H9 (cell line): Measurements from ENCODE around the gene WDR75. TPM values are rescaled to one million over a fixed set of nuclear protein-coding genes. Genes with fewer than 3 reads are reported as not detected.

Experiments
- DNase-seq: peaks from one replicate; pipeline ENCODE4 v3.0.0-alpha.2; 2017
- H2AFZ ChIP-seq: one replicate; pipeline ENCODE4 v1.6.1; 2013; ENCODE audit warnings: mild to moderate bottlenecking, low read length, control low read depth, moderate library complexity
- H2AK5ac ChIP-seq: 2 replicates; pipeline ENCODE4 v1.6.1; 2013; ENCODE audit warnings: low read length, control low read depth, mixed read lengths; ENCODE audit not compliant: insufficient read length
- H2BK120ac ChIP-seq: one replicate; pipeline ENCODE4 v1.6.1; 2013; ENCODE audit warnings: low read depth, mild to moderate bottlenecking, low read length, control low read depth, inconsistent platforms; ENCODE audit not compliant: poor library complexity, severe bottlenecking
- H2BK12ac ChIP-seq: 2 replicates; pipeline ENCODE4 v1.6.1; 2013; ENCODE audit warnings: low read length, control low read depth, mixed read lengths, low read depth; ENCODE audit not compliant: insufficient read length
- H2BK15ac ChIP-seq: 2 replicates; pipeline ENCODE4 v1.6.1; 2013; ENCODE audit warnings: low read depth, low read length, control low read depth
- H2BK20ac ChIP-seq: one replicate; pipeline ENCODE4 v1.6.1; 2013; ENCODE audit warnings: low read depth, mild to moderate bottlenecking, low read length, control low read depth, inconsistent platforms; ENCODE audit not compliant: poor library complexity, severe bottlenecking
- H2BK5ac ChIP-seq: 2 replicates; pipeline ENCODE4 v1.6.1; 2013; ENCODE audit warnings: low read length, control low read depth, mixed read lengths; ENCODE audit not compliant: insufficient read length
- H3K14ac ChIP-seq: 2 replicates; pipeline ENCODE4 v1.6.1; 2013; ENCODE audit warnings: low read length, control low read depth; ENCODE audit not compliant: insufficient read depth
- H3K18ac ChIP-seq: 2 replicates; pipeline ENCODE4 v1.6.1; 2013; ENCODE audit warnings: low read depth, mild to moderate bottlenecking, mixed read lengths, low read length, control low read depth; ENCODE audit not compliant: insufficient read length
- H3K23ac ChIP-seq: 2 replicates; pipeline ENCODE4 v1.6.1; 2013; ENCODE audit warnings: low read length, control low read depth, mixed read lengths, low read depth; ENCODE audit not compliant: insufficient read length
- H3K23me2 ChIP-seq: 2 replicates; pipeline ENCODE4 v1.6.1; 2013; ENCODE audit warnings: low read depth, mild to moderate bottlenecking, mixed read lengths, low read length, control low read depth; ENCODE audit not compliant: insufficient read length, poor library complexity, severe bottlenecking
- H3K27ac ChIP-seq: 2 replicates; pipeline ENCODE4 v1.5.1; 2013; ENCODE audit warnings: low read length, control low read depth, mixed read lengths, low read depth; ENCODE audit not compliant: insufficient read length
- H3K27me3 ChIP-seq: 2 replicates; pipeline ENCODE4 v1.6.1; 2013; ENCODE audit warnings: low read length, control low read depth, inconsistent platforms; ENCODE audit not compliant: insufficient read depth
- H3K4ac ChIP-seq: 2 replicates; pipeline ENCODE4 v1.6.1; 2013; ENCODE audit warnings: low read depth, mild to moderate bottlenecking, control low read depth, inconsistent platforms, low read length, moderate library complexity
- H3K4me1 ChIP-seq: 2 replicates; pipeline ENCODE4 v1.6.1; 2013; ENCODE audit warnings: low read length, control low read depth, inconsistent platforms; ENCODE audit not compliant: insufficient read depth
- H3K4me2 ChIP-seq: 2 replicates; pipeline ENCODE4 v1.6.1; 2013; ENCODE audit warnings: low read length, control low read depth, mixed read lengths; ENCODE audit not compliant: insufficient read length, insufficient read depth
- H3K56ac ChIP-seq: 2 replicates; pipeline ENCODE4 v1.6.1; 2013; ENCODE audit warnings: low read depth, mild to moderate bottlenecking, mixed read lengths, low read length, control low read depth; ENCODE audit not compliant: insufficient read length
- H3K79me1 ChIP-seq: 2 replicates; pipeline ENCODE4 v1.6.1; 2013; ENCODE audit warnings: low read depth, mild to moderate bottlenecking, moderate library complexity, low read length, control low read depth, inconsistent platforms; ENCODE audit not compliant: insufficient read depth, poor library complexity, severe bottlenecking
- H3K79me2 ChIP-seq: 2 replicates; pipeline ENCODE4 v1.6.1; 2013; ENCODE audit warnings: low read length, control low read depth, inconsistent platforms; ENCODE audit not compliant: insufficient read depth
- H3K9ac ChIP-seq: 2 replicates; pipeline ENCODE4 v1.6.1; 2013; ENCODE audit warnings: low read length, control low read depth, mixed read lengths; ENCODE audit not compliant: insufficient read length; ENCODE audit errors: extremely low read depth
- H3K9me3 ChIP-seq: one replicate; pipeline ENCODE4 v1.6.1; 2013; ENCODE audit warnings: low read depth, low read length, inconsistent platforms; ENCODE audit not compliant: control insufficient read depth
- H3T11ph ChIP-seq: one replicate; pipeline ENCODE4 v1.6.1; 2013; ENCODE audit warnings: mild to moderate bottlenecking, low read length, control low read depth, inconsistent platforms
- H4K20me1 ChIP-seq: one replicate; pipeline ENCODE4 v1.6.1; 2013; ENCODE audit not compliant: control insufficient read depth, insufficient read length, insufficient read depth
- H4K5ac ChIP-seq: 2 replicates; pipeline ENCODE4 v1.6.1; 2013; ENCODE audit warnings: low read depth, mild to moderate bottlenecking, mixed read lengths, low read length, control low read depth; ENCODE audit not compliant: insufficient read length
- H4K8ac ChIP-seq: replicated peaks from 2 replicates; pipeline ENCODE4 v1.6.1; 2013; ENCODE audit warnings: low read length, control low read depth, mixed read lengths, low read depth; ENCODE audit not compliant: insufficient read length
- H4K91ac ChIP-seq: 2 replicates; pipeline ENCODE4 v1.6.1; 2013; ENCODE audit warnings: low read depth, mild to moderate bottlenecking, moderate library complexity, mixed read lengths, low read length, control low read depth; ENCODE audit not compliant: insufficient read length
- H3K27ac Mint-ChIP-seq, 3 experiments: 2 replicates in 2 of 3; 3 replicates in 1 of 3; pipeline ENCODE4 v1.8.0; 2020 to 2021; ENCODE audit warnings: mixed read lengths in 3 of 3, mild to moderate bottlenecking in 1 of 3, moderate library complexity in 1 of 3
- H3K27me3 Mint-ChIP-seq: 2 replicates; pipeline ENCODE4 v1.8.0; 2021; ENCODE audit warnings: low read depth, mild to moderate bottlenecking, moderate library complexity, mixed read lengths
- H3K36me3 Mint-ChIP-seq, 3 experiments: 2 replicates in 2 of 3; 3 replicates in 1 of 3; pipeline ENCODE4 v1.8.0; 2020 to 2021; ENCODE audit warnings: low read depth in 3 of 3, mixed read lengths in 3 of 3; ENCODE audit not compliant: insufficient read depth in 1 of 3
- H3K4me1 Mint-ChIP-seq, 2 experiments: 2 replicates each; pipeline ENCODE4 v1.8.0; 2020; ENCODE audit warnings: mixed read lengths in 2 of 2
- H3K4me3 Mint-ChIP-seq, 2 experiments: 2 replicates in 1 of 2; 3 replicates in 1 of 2; pipeline ENCODE4 v1.8.0; 2020 to 2021; ENCODE audit warnings: mild to moderate bottlenecking in 2 of 2, mixed read lengths in 2 of 2, moderate library complexity in 1 of 2
- H3K9me3 Mint-ChIP-seq, 2 experiments: 2 replicates in 1 of 2; 3 replicates in 1 of 2; pipeline ENCODE4 v1.8.0; 2020; ENCODE audit warnings: mild to moderate bottlenecking in 2 of 2, mixed read lengths in 2 of 2, moderate library complexity in 1 of 2
- WGBS: extraction: QIAGEN DNeasy Blood & Tissue Kit; methylation state at CpG from one replicate; pipeline ENCODE4 v1.1.7; 2013; ENCODE audit warnings: missing lambda C conversion rate, low lambda C conversion rate, mixed read lengths; ENCODE audit not compliant: insufficient read length; ENCODE audit errors: extremely low coverage; 5-methylcytosine and 5-hydroxymethylcytosine counted together
- total RNA-seq: library from RNA; stranded (reverse); gene quantifications from 2 replicates; pipeline ENCODE4 v1.2.1, GENCODE V29; 2021
- TF ChIP-seq, protein P1 (sequence below): fragments of 200-600 bp; sonication (generic); conservative IDR thresholded peaks from 3 replicates; pipeline ENCODE4 v1.8.0; 2021; ENCODE audit warnings: antibody characterized with exemption, mild to moderate bottlenecking

The WDR75 gene
- total RNA-seq, 1 experiment from 2014 or later, result 80.6 TPM

DNA sequence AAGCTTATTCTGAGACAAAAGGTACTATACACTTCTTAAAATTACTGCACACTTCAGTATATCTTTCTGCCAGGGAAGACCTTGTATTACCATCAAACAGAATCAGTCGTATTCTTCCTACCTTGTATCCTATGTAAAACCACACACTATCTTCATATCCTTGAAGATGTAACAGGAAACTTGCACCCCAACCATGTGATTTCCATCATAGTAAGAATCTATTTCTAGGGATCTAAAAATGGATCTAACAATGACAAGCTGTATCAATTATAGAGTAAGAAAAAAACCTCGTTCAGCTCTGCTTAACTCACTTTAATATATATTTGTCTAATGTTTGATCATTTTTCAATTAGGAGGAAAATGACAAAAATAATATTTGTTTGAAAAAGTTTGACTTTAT is 60.2 kb downstream of the WDR75 start:
- no peak overlapping the region for H3K56ac ChIP-seq
- H2BK120ac ChIP-seq, result no peak overlapping the region
- no peak overlapping the region for H2BK12ac ChIP-seq
- no CpG with 5 or more reads among the region's 2 CpGs for WGBS
- Mint-ChIP-seq H3K36me3 (no peaks in the 10 kb centered on the region), H3K4me3 (no peak overlapping the region), H3K4me1 (no peaks in the 10 kb centered on the region), H3K27me3 (no peaks in the 10 kb centered on the region), H3K27ac (no peak overlapping the region), H3K9me3 (no peaks in the 10 kb centered on the region)
- no peak overlapping the region for H3K4ac ChIP-seq
- H2BK15ac ChIP-seq, result no peak overlapping the region
- no peaks in the 10 kb centered on the region for H3K4me1 ChIP-seq
- H3T11ph ChIP-seq, result no peak overlapping the region
- TF ChIP-seq, protein P1, sequence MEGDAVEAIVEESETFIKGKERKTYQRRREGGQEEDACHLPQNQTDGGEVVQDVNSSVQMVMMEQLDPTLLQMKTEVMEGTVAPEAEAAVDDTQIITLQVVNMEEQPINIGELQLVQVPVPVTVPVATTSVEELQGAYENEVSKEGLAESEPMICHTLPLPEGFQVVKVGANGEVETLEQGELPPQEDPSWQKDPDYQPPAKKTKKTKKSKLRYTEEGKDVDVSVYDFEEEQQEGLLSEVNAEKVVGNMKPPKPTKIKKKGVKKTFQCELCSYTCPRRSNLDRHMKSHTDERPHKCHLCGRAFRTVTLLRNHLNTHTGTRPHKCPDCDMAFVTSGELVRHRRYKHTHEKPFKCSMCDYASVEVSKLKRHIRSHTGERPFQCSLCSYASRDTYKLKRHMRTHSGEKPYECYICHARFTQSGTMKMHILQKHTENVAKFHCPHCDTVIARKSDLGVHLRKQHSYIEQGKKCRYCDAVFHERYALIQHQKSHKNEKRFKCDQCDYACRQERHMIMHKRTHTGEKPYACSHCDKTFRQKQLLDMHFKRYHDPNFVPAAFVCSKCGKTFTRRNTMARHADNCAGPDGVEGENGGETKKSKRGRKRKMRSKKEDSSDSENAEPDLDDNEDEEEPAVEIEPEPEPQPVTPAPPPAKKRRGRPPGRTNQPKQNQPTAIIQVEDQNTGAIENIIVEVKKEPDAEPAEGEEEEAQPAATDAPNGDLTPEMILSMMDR, result no peak
- no peak for DNase-seq
- H3K27me3 ChIP-seq, result no peaks in the 10 kb centered on the region
- no peak overlapping the region for H2BK5ac ChIP-seq
- H3K14ac ChIP-seq, result no peak overlapping the region
- no peak overlapping the region for H2AFZ ChIP-seq
- no peak overlapping the region for H3K18ac ChIP-seq
- no peak overlapping the region for H3K4me2 ChIP-seq
- H3K27ac ChIP-seq, result no peak overlapping the region
- H4K91ac ChIP-seq, result no peak overlapping the region
- no peaks in the 10 kb centered on the region for H3K79me2 ChIP-seq
- H3K9ac ChIP-seq, result no peak overlapping the region
- no peak overlapping the region for H3K23ac ChIP-seq
- no peaks in the 10 kb centered on the region for H3K23me2 ChIP-seq
- no peaks in the 10 kb centered on the region for H3K79me1 ChIP-seq
- no peak overlapping the region for H2AK5ac ChIP-seq
- H2BK20ac ChIP-seq, result no peak overlapping the region
- H4K5ac ChIP-seq, result no peak overlapping the region
- no peak overlapping the region for H4K8ac ChIP-seq
- no peaks in the 10 kb centered on the region for H3K9me3 ChIP-seq
- no peaks in the 10 kb centered on the region for H4K20me1 ChIP-seq
